NCI-H1436 treated with DMSO at 0.1 percent for 48 hours (cell line): ENCODE measurements around the gene CRB3.
"Not testable (repeated sequence)": the region's sequence is repeated elsewhere in the genome, so short reads cannot be mapped to it uniquely, and the experiment has no call there.

Experiments used
- DNase-seq: peaks from one replicate; lab custom pipeline; 2025; lab: John Stamatoyannopoulos, UW

CRB3 gene

DNA sequence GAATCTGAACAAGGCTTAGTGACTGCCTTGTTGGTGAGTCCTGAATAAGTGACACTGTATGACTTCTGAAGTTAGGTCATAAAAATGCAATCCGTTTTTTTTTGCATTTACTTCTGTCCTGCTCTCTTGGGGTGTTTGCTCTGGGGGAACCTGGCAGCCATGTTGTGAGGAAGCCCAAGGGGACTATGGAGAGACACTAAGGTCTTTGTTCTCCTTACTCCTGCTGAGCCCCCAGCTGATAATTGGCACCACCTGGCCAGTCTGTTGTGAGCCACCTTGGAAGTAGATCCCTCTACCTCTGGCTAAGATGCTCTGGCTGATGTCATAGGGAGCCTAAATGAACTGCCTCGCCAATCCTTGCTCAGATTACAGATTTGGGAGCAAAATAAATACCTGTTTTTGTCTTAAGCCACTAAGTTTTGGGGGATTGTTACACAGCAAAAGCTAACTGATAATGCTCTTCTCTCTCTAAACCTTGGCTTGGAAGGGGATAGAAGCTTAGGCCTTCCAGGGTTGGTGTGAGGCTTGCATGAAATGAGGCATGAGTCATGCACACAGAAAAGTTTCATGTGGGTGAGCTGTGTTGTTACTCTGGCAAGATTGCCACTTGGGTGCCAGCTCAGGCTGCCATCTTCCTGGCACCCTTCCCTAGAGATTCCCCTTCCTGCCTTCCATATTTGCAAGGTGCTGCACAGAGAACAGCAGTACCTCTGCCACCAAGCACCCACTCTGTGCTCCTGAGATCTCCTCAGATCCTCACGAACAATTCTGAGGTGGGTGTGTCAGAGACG lies 27.9 kb downstream of the CRB3 start:
- no peak for DNase-seq

GRCh38 chr19:6494438-6495036 lies 30.5 kb downstream of the CRB3 start:
- DNase-seq, result no peak

DNA sequence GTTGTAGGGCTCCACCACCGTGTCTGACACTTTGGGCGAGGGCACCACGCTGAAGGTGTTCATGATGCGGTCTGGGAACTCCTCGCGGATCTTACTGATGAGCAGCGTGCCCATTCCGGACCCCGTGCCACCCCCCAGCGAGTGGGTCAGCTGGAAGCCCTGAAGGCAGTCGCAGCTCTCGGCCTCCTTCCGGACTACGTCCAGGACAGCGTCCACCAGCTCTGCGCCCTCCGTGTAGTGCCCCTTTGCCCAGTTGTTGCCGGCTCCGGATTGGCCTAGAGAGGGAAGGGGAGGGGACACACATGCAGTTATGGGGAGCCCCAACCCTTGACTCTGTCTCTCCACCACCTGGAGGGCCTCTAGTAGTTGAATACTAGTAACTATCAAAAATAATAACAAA lies 31.9 kb downstream of the CRB3 start:
- DNase-seq, result no peak

DNA sequence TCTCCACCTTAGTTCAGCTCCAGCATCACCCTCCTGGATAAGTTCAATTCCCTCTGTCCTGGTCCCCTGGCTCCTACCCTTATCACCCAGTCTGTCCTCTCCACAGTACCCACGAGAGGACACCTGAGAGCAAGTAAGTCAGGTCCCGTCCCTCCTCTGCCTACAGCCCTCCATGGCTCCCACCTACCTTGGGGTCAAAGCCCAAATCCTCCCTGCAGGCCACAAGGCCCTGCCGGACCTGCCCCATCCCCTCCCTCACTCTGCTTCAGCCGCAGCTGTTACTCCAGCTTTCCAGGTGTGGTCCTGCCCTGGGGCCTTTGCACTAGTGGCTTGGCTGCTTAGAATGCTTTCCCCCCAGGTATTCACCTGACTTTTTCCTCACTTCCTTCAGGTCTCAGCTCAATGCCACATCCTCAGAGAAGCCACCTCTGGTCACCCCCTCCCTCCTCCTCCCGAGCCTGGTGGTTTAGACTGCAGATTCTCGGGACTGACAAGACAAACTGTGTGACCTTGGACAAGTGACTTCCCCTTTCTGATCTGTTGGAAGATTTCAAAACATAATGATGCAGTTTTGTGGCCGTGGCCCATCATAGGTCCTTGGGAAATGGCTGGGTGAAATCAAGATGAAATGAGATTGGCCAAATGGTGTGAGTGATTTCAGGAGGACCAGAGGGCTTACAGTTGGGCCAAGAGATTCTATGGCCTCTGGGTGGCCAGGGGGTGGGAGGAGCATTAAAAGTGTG lies 34.4 kb downstream of the CRB3 start:
- no peak for DNase-seq

DNA sequence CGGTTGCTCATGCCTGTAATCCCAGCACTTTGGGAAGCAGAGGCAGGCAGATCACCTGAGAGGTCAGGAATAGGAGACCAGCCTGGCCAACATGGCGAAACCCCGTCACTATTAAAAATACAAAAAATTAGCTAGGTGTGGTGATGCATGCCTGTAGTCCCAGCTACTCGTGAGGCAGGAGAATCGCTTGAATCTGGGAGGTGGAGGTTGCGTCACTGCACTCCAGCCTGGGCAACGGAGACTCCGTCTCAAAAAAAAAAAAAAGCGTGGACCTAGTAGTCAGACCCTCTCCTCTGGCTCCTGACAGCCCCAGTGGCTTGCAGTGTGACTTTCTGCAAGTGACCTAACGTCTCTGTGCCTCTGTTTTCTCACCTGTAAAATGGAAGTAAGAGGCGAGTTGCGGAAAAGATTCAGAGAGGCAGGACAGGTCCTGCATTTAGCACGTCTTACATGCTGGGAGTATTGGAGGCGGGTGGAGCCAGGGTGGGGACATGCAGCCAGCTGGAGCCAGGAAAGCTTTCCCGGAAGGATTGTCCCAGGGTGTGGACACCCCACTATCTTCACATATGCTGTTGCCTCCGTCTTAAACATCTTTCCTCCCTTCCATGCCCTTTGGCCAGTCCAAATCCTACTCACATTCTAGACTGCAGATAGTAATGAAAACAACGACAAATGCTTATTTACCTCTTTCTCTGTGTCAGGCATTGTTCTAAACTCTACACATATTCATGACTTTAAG lies 35.1 kb downstream of the CRB3 start:
- no peak for DNase-seq

GRCh38 chr19:6500837-6501739 lies 37.0 kb downstream of the CRB3 start:
- DNase-seq, result no peak

- no peak for DNase-seq
These were observed 37.9 kb downstream of the CRB3 start, which contains the start of gene TUBB4A for GRCh38 chr19:6501740-6502648. Gene TUBB4A (minus strand): TSS chr19:6502309. CDS start chr19:6502212, 97 bp downstream.

DNA sequence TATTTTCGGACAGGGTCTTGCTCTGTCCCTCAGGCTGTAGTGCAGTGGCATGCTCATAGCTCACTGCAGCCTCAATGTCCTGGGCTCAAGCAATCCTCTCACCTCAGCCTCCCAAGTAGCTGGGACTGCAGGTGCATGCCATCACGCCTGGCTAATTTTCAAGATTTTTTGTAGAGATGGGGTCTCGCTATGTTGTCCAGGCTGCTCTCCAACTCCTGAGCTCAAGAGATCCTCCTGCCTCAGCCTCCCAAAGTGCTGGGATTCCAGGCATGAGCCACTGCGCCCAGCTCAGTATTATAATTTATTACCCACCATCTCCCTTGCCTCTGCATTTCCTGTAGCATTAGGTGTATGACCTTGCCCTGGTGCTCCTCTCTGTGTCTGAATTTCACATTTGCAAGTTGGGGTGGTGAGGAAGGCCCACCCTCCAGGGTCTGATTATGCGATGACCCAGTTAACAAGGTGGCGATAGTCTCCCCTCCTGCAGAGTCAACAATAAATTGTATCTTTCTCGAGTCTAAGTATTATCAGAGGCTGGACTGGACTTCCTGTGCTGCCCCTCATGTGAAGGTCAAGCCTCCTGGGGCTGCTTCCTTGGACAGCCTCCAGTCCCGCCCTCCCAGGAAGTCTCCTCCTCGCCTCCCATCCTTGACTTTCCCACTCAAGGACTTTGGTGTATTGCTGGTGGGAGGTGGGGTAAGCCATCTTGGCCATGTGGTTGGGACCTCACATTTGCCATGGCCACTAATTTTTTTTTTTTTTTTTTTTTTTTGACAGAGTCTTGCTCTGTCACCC lies 39.5 kb downstream of the CRB3 start:
- DNase-seq, result no peak

DNA sequence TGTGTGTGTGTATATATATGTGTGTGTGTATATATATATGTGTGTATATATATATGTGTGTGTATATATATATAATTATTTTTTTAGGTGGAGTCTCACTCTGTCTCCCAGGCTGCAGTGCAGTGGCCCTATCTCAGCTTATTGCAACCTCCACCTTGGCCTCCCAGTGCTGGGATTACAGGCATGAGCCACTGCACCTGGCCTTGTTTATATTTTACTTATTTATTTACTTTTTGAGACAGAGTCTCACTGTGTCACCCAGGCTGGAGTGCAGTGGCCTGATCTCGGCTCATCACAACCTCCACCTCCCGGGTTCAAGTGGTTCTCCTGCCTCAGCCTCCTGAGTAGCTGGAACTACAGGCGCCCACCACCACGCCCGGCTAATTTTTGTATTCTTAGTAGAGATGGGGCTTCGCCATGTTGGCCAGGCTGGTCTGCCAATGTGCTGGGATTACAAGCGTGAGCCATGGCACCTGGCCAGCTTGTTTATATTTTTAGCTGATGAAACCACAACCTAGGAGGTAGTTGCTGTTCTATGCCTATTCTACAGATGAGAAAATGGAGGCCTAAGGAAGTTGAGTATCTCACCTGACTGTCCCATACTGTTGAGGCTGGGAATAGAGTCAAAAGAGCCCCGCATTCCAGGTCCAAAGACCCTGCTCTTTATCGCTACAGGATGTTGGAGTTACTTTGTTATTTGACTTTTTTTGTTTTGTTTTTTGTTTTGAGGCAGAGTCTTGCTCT lies 44.1 kb downstream of the CRB3 start:
- DNase-seq, result not testable (repeated sequence)

DNA sequence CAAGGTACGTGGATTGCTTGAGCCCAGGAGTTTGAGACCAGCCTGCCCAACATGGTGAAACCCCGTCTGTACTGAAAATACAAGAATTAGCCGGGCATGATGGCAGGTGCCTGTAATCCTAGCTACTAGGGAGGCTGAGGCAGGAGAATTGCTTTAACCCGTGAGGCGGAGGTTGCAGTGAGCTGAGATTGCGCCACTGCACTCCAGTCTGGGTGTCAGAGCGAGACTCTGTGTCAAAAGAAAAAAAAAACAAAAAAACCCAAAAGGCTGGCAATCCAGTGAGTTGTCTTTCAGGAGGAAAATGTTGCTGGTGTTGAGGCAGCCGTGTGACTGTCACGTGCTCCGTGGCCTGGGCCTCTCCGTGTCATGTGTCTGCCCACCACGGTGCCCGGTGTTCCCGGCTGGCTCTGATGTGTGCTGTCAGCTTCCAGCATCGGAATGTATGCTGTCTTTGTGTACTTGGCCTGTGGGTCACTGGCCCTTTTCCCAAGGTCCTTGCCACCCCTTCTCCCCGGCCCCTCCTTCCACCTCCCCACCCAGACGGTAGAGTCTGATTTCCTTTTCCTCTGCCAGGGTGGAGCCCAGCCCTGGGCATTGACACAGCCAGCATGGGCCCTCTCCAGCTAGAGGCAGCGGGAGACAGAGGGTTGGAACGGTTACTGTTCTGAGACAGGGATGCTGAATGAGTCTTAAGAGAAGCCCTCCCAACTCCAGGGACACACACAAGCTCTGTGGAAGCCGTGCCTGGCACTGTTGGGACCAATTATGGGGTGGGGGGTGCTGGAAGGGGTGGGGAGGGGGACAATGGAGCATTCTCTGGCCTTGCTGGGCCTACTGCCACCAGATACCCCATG lies 45.3 kb downstream of the CRB3 start:
- no peak for DNase-seq

- DNase-seq, result no peak
These were observed 46.5 kb downstream of the CRB3 start for GRCh38 chr19:6510618-6511017.

- no peak for DNase-seq
These were observed 50.0 kb downstream of the CRB3 start for GRCh38 chr19:6514089-6514488.

GRCh38 chr19:6514926-6515544 lies 51.0 kb downstream of the CRB3 start:
- DNase-seq, result no peak

DNA sequence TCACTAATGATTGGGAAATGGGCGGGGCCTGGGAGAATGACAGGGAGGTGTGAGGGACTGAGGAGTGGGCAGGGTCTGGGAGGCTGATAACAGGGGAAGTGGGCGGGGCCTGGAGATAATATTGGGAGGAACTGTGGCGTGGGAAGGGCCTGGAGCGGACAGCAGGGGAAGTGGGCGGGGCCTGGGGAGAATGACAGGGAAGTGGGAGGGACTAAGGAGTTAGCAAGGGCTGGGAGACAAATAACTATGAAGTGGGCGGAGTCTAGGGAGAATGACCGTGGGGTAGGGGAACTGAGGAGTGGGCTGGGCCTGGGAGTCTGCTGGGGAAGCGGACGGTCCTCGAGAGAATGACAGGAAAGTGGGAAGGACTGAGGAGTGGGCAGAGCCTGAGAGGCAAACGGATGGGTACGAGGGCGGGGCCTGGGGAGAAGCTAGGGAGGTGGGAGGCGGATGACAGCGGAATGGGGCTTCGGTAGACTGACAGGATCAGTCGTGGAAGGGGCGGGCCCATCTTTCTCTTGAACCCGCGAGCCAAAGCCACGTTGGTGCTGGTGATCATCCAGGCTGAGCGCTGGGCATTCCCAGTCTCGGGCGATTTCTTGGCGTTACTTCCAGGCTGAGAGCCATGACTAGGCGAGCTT lies 52.1 kb downstream of the CRB3 start:
- no peak for DNase-seq
